Gastroesophageal sphincter (tissue), 4 donors: ENCODE results near the gene ACTR8. TPM values are rescaled to one million over a fixed set of nuclear protein-coding genes. Genes with fewer than 3 reads are reported as not detected.

Source experiments
- ATAC-seq: fragments of 150-250 bp; one replicate; pipeline ENCODE4 v1.9.1; 2016; ENCODE audit warnings: mild to moderate bottlenecking, moderate library complexity
- H3K27ac ChIP-seq, 4 donors: fragments of 200-600 bp; sonication (generic) in 3 of 4; 1 replicate in 3 of 4; 2 replicates in 1 of 4; pipeline ENCODE4 v1.5.1; 2016 to 2019
- H3K27me3 ChIP-seq: fragments of 200-600 bp; sonication (generic); one replicate; pipeline ENCODE4 v1.5.1; 2019
- H3K36me3 ChIP-seq, 2 donors: fragments of 200-600 bp; sonication (generic); one replicate each; pipeline ENCODE4 v1.5.1; 2019; ENCODE audit warnings: control low read depth in 1 of 2
- H3K4me1 ChIP-seq, 3 donors: fragments of 200-600 bp; sonication (generic); 1 replicate in 2 of 3; 2 replicates in 1 of 3; pipeline ENCODE4 v1.5.1; 2016 to 2019; ENCODE audit warnings: control low read depth in 2 of 3
- H3K4me3 ChIP-seq, 2 donors: fragments of 200-600 bp; sonication (generic); one replicate each; pipeline ENCODE4 v1.5.1; 2019; ENCODE audit warnings: mild to moderate bottlenecking in 1 of 2, moderate library complexity in 1 of 2
- H3K9me3 ChIP-seq, 3 donors: fragments of 200-600 bp; sonication (generic); one replicate each; pipeline ENCODE4 v1.5.1; 2017 to 2019; ENCODE audit warnings: control low read depth in 2 of 3
- EP300 ChIP-seq: sonication (generic); formaldehyde crosslinking; IDR thresholded peaks from one replicate; pipeline ENCODE4 v1.6.1; 2017; ENCODE audit warnings: antibody characterized with exemption, mild to moderate bottlenecking
- POLR2A ChIP-seq, 2 donors: fragments of 450-650 bp; IDR thresholded peaks; one replicate each; pipeline ENCODE4 v1.6.1; 2017; ENCODE audit warnings: antibody characterized with exemption in 2 of 2, mild to moderate bottlenecking in 2 of 2, moderate library complexity in 1 of 2
- POLR2AphosphoS5 ChIP-seq: sonication (generic); formaldehyde crosslinking; IDR thresholded peaks from one replicate; pipeline ENCODE4 v1.6.1; 2017; ENCODE audit warnings: antibody characterized with exemption
- WGBS, 2 donors: methylation state at CpG; one replicate each; pipeline ENCODE4 v1.1.5; 2018; ENCODE audit warnings: low coverage in 1 of 2; 5-methylcytosine and 5-hydroxymethylcytosine counted together
- total RNA-seq, 4 donors: library from RNA; depleted of rRNA; stranded (reverse); fragments of >200 nt; gene quantifications; one replicate each; pipeline ENCODE4 v1.1.0, GENCODE V29; 2016
- TF ChIP-seq, protein P1 (sequence below), 4 experiments: fragments of 200-600 bp in 2 of 4; fragments of 450-650 bp in 2 of 4; sonication (generic) in 1 of 4; IDR thresholded peaks; one replicate each; pipeline ENCODE4 v1.5.1; 2017 to 2019; ENCODE audit warnings: antibody characterized with exemption in 4 of 4, mild to moderate bottlenecking in 2 of 4, moderate library complexity in 2 of 4

Gene ACTR8
- total RNA-seq, 4 donors from 2014 or later = 22.4 to 26.8 (median 25.7) TPM

DNA sequence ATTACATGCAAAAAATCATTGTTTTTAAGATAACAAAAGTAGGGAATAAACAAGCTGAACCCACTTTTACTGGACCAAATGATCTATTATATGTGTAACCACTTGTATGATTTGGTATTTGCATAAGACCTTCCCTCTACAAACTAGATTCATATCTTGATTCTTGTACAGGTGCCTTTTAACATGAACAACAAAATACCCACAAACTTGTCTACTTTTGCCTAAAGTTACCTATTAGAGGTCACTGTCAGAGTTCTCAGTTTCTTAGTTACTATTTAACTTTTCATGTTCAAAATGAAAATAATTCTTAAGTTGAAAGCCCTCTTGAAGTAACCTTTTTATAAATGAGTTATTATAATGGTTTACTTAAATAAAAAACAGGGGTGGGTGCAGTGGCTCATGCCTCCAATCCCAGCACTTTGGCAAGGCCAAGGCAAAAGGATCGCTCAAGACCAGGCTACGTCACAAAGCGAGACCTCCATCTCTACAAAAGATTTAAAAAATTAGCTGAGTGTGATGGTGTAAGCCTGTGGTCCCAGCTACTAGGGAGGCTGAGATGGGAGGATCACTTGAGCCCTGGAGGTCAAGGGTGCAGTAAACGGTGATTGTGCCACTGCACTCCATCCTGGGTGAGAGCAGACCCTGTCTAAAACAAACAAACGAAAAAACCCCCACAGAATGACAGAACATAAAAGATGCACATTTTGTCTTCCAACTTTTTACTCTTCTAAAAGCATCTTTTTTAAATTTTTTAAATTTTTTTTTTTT is 16.0 kb downstream of the ACTR8 start:
- TF ChIP-seq EP300 (no peak), POLR2A (IDR thresholded peaks at IDR 0.05) (no peak), POLR2AphosphoS5 (no peak)
- TF ChIP-seq, protein P1, sequence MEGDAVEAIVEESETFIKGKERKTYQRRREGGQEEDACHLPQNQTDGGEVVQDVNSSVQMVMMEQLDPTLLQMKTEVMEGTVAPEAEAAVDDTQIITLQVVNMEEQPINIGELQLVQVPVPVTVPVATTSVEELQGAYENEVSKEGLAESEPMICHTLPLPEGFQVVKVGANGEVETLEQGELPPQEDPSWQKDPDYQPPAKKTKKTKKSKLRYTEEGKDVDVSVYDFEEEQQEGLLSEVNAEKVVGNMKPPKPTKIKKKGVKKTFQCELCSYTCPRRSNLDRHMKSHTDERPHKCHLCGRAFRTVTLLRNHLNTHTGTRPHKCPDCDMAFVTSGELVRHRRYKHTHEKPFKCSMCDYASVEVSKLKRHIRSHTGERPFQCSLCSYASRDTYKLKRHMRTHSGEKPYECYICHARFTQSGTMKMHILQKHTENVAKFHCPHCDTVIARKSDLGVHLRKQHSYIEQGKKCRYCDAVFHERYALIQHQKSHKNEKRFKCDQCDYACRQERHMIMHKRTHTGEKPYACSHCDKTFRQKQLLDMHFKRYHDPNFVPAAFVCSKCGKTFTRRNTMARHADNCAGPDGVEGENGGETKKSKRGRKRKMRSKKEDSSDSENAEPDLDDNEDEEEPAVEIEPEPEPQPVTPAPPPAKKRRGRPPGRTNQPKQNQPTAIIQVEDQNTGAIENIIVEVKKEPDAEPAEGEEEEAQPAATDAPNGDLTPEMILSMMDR (IDR thresholded peaks at IDR 0.05) = no peak
- peaks cover 0 to 100% of the 10 kb centered on the region in 2 donors for H3K36me3 ChIP-seq
- 89 to 94% methylated on average over 2 to 5 of the region's 5 CpGs for WGBS, 2 donors
- ATAC-seq = no peak
- no peaks in the 10 kb centered on the region for H3K9me3 ChIP-seq
- H3K4me1 ChIP-seq = no peaks in the 10 kb centered on the region
- H3K27ac ChIP-seq = no peak overlapping the region
- no peaks in the 10 kb centered on the region for H3K27me3 ChIP-seq
- no peak overlapping the region for H3K4me3 ChIP-seq

DNA sequence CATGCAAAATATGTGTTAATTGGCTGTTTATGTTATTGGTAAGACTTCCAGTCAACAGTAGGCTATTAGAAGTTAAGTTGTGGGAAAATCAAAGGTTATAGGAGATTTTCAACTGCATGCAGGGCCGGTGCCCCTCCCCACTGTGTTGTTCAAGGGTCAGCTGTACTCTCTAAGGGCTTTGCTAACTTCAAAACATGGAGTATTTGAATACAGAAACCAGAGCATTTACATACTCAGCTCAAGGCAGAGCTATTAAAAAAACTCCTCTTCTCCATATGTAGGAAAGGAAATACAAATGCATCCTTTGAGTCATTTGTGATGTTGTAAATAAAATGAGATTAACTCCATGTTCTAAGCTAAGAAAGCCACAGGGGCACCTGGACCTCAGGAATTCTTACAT is 18.8 kb downstream of the ACTR8 start:
- peaks cover 0 to 82% of the 10 kb centered on the region in 2 donors for H3K36me3 ChIP-seq
- TF ChIP-seq POLR2AphosphoS5 (no peak), EP300 (no peak), POLR2A (IDR thresholded peaks at IDR 0.05) (no peak)
- TF ChIP-seq, protein P1 (IDR thresholded peaks at IDR 0.05) = no peak
- WGBS, 2 donors = 83 to 86% methylated on average over 1 of the region's 1 CpG
- no peaks in the 10 kb centered on the region for H3K4me1 ChIP-seq
- no peak overlapping the region for H3K27ac ChIP-seq
- no peaks in the 10 kb centered on the region for H3K27me3 ChIP-seq
- no peak for ATAC-seq
- H3K9me3 ChIP-seq = no peaks in the 10 kb centered on the region
- H3K4me3 ChIP-seq = no peak overlapping the region

DNA sequence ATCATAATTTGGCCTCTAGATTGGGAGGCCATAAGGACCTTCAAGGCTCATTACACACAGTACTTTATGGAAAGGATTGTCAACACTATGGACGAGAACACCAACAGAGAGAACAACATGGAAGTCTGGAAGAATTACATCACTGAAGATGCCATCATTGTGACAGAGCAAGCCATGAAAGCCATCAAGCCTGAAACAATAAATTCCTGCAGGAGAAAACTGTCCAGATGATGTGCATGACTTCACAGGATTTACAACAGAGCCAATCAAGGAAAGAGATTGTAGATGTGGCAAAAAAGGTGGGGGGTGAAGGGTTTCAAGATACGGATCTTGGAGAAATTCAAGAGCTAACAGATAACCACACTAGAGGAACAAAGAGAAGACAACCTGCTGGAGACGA is 19.7 kb downstream of the ACTR8 start:
- Histone ChIP-seq H3K27me3 (no peaks in the 10 kb centered on the region), H3K4me1 (no peaks in the 10 kb centered on the region), H3K9me3 (no peaks in the 10 kb centered on the region), H3K4me3 (no peak overlapping the region), H3K36me3 (peaks cover 0 to 73% of the 10 kb centered on the region in 2 donors), H3K27ac (no peak overlapping the region)
- TF ChIP-seq POLR2AphosphoS5 (no peak), EP300 (no peak), POLR2A (IDR thresholded peaks at IDR 0.05) (no peak)
- TF ChIP-seq, protein P1 (IDR thresholded peaks at IDR 0.05) = no peak
- 82 to 93% methylated on average over 2 to 3 of the region's 3 CpGs for WGBS, 2 donors
- ATAC-seq = no peak

DNA sequence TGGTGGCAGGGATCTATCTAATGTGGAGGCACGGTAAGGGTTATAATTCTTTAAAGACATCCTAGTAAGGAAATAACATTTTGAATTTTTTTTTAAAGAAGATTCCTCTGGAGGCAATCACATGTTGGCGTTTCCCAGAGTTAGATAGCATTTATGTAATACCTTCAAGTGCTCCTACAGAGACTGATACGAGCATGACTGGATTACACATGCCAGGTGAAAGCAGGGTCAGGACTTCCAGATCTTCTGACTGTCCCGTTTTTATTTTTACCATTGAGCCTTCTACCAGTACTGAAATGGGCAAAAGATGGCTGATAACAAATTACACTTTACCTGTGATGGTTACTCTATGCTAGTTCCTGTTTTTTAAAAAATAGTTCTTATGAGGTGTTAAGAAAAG is 21.8 kb downstream of the ACTR8 start:
- H3K9me3 ChIP-seq = no peaks in the 10 kb centered on the region
- H3K36me3 ChIP-seq = peaks cover 0 to 53% of the 10 kb centered on the region in 2 donors
- no peak for TF ChIP-seq POLR2AphosphoS5
- no peak for TF ChIP-seq EP300
- TF ChIP-seq, protein P1 (IDR thresholded peaks at IDR 0.05) = no peak
- TF ChIP-seq POLR2A (IDR thresholded peaks at IDR 0.05) = no peak
- H3K27ac ChIP-seq = no peak overlapping the region
- 63 to 82% methylated on average over 4 of the region's 4 CpGs for WGBS, 2 donors
- H3K4me1 ChIP-seq = no peaks in the 10 kb centered on the region
- no peak overlapping the region for H3K4me3 ChIP-seq
- ATAC-seq = no peak
- no peaks in the 10 kb centered on the region for H3K27me3 ChIP-seq

DNA sequence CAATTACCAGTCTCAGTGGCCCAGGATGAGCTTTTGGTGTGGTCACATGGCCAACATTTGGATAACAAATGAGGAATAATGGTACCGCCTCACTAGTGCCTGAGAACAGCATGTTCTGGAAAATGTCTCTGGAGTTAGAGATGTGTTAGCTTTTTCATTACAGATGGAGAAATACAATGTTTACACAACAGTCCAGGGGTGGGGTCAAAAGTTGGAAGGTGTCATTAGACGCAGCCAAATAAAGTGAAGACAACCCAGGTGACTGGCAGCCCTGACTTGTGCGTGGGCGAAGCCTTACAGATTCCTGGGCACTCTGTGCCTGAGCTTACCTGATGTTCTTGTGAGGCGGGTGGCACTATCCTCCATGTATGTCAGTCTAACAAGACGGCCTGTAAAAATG is 22.8 kb downstream of the ACTR8 start:
- WGBS, 2 donors = 75 to 87% methylated on average over 3 of the region's 6 CpGs
- ATAC-seq = no peak

More for the DNA sequence above, 22.8 kb downstream of the ACTR8 start:
- Histone ChIP-seq H3K4me3 (no peak overlapping the region), H3K27me3 (no peaks in the 10 kb centered on the region), H3K9me3 (no peaks in the 10 kb centered on the region), H3K4me1 (no peaks in the 10 kb centered on the region), H3K36me3 (peaks cover 0 to 43% of the 10 kb centered on the region in 2 donors), H3K27ac (no peak overlapping the region)
- TF ChIP-seq, protein P1 (IDR thresholded peaks at IDR 0.05) = no peak
- TF ChIP-seq POLR2AphosphoS5 (no peak), POLR2A (IDR thresholded peaks at IDR 0.05) (no peak), EP300 (no peak)
